Sigmoid colon (tissue), 7 donors: ENCODE measurements around the gene BACE1-AS. TPM values are rescaled to one million over a fixed set of nuclear protein-coding genes. Genes with fewer than 3 reads are reported as not detected.

ENCODE experiments used
- DNase-seq: peaks from one replicate; pipeline ENCODE4 v3.0.0-alpha.2; 2019
- H3K27ac ChIP-seq, 4 donors: fragments of 200-600 bp; sonication (generic); one replicate each; pipeline ENCODE4 v1.5.1; 2016 to 2019; ENCODE audit warnings: mild to moderate bottlenecking in 1 of 4
- H3K27me3 ChIP-seq, 3 donors: fragments of 200-600 bp; sonication (generic); one replicate each; pipeline ENCODE4 v1.5.1; 2019; ENCODE audit warnings: mild to moderate bottlenecking in 1 of 3
- H3K36me3 ChIP-seq, 4 donors: fragments of 200-600 bp; sonication (generic); one replicate each; pipeline ENCODE4 v1.5.1; 2016 to 2019
- H3K4me1 ChIP-seq, 4 donors: fragments of 200-600 bp; sonication (generic); one replicate each; pipeline ENCODE4 v1.5.1; 2017 to 2019
- H3K4me3 ChIP-seq, 4 donors: fragments of 200-600 bp; sonication (generic); one replicate each; pipeline ENCODE4 v1.5.1; 2017 to 2019; ENCODE audit warnings: mild to moderate bottlenecking in 2 of 4, moderate library complexity in 1 of 4
- H3K9me3 ChIP-seq, 4 donors: fragments of 200-600 bp in 3 of 4; sonication (generic) in 3 of 4; one replicate each; pipeline versions ENCODE4 v1.5.1 to v1.6.1; 2013 to 2019
- CTCF ChIP-seq, 4 experiments: fragments of 450-650 bp in 3 of 4; fragments of 200-600 bp in 1 of 4; IDR thresholded peaks; one replicate each; pipeline ENCODE4 v1.5.1; 2016 to 2019; ENCODE audit warnings: antibody characterized with exemption in 4 of 4, mild to moderate bottlenecking in 3 of 4, moderate library complexity in 2 of 4
- EP300 ChIP-seq, 4 donors: sonication (generic); formaldehyde crosslinking; IDR thresholded peaks; one replicate each; pipeline ENCODE4 v1.6.1; 2017; ENCODE audit warnings: antibody characterized with exemption in 4 of 4
- POLR2A ChIP-seq, 2 donors: fragments of 450-650 bp; IDR thresholded peaks; one replicate each; pipeline ENCODE4 v1.6.1; 2016; ENCODE audit warnings: antibody characterized with exemption in 2 of 2, mild to moderate bottlenecking in 2 of 2, moderate library complexity in 2 of 2
- POLR2AphosphoS5 ChIP-seq, 4 donors: sonication (generic); formaldehyde crosslinking; IDR thresholded peaks; one replicate each; pipeline ENCODE4 v1.6.1; 2017; ENCODE audit warnings: antibody characterized with exemption in 4 of 4
- WGBS, 2 donors: extraction: QIAGEN DNeasy Blood & Tissue Kit; methylation state at CpG; one replicate each; pipeline ENCODE4 v1.1.7; 2013; 5-methylcytosine and 5-hydroxymethylcytosine counted together
- intact Hi-C: fragments of 100-400 bp; cut with DNase I; formaldehyde crosslinking; loops from one replicate; pipeline ENCODE4 v1.15.1; 2023
- polyA plus RNA-seq, 3 donors: library from polyadenylated mRNA; stranded (reverse); fragments of 200-250 nt; gene quantifications; one replicate each; pipeline ENCODE4 v1.2.3, GENCODE V29; 2013
- total RNA-seq, 4 donors: library from RNA; depleted of rRNA; stranded (reverse); fragments of >200 nt; gene quantifications; one replicate each; pipeline ENCODE4 v1.1.0, GENCODE V29; 2016
- donor health status: healthy with polysubstance abuse.
- donor health status: Bipolar disorder and iron deficiency.
- donor health status: healthy.

BACE1-AS gene
- total and polyA plus RNA-seq, 7 donors: 0.69 to 11.6 (median 5.6) TPM

- Histone ChIP-seq H3K27ac (no peak overlapping the region), H3K27me3 (no peaks in the 10 kb centered on the region), H3K9me3 (no peaks in the 10 kb centered on the region), H3K4me3 (no peak overlapping the region), H3K36me3 (peaks cover 8 to 97% (median 38%) of the 10 kb centered on the region in 4 donors), H3K4me1 (no peaks in the 10 kb centered on the region)
- intact Hi-C loops: no loop called here
- WGBS, 2 donors: 43 to 72% methylated on average over 3 of the region's 3 CpGs
- TF ChIP-seq POLR2AphosphoS5 (IDR thresholded peaks at IDR 0.05) (no peak), EP300 (IDR thresholded peaks at IDR 0.05) (no peak), POLR2A (IDR thresholded peaks at IDR 0.05) (no peak), CTCF (IDR thresholded peaks at IDR 0.05) (no peak)
- DNase-seq: no peak
Measured at GRCh38 chr11:117287668-117288067, 3.5 kb upstream of the BACE1-AS start.

- Histone ChIP-seq H3K4me3 (no peak overlapping the region), H3K27ac (no peak overlapping the region), H3K9me3 (no peaks in the 10 kb centered on the region), H3K27me3 (no peaks in the 10 kb centered on the region), H3K36me3 (peaks cover 0 to 91% (median 23%) of the 10 kb centered on the region in 4 donors), H3K4me1 (no peaks in the 10 kb centered on the region)
- DNase-seq: no peak
- intact Hi-C loops: no loop called here
- TF ChIP-seq EP300 (IDR thresholded peaks at IDR 0.05) (no peak), POLR2A (IDR thresholded peaks at IDR 0.05) (no peak), CTCF (IDR thresholded peaks at IDR 0.05) (no peak), POLR2AphosphoS5 (IDR thresholded peaks at IDR 0.05) (no peak)
- 96% methylated on average over 1 of the region's 1 CpG for WGBS, 2 donors
Measured at GRCh38 chr11:117289795-117290194, 1.4 kb upstream of the BACE1-AS start.

GRCh38 chr11:117292616-117293015, 1.5 kb downstream of the BACE1-AS start:
- TF ChIP-seq POLR2A (IDR thresholded peaks at IDR 0.05) (no peak), EP300 (IDR thresholded peaks at IDR 0.05) (no peak), CTCF (IDR thresholded peaks at IDR 0.05) (no peak)
- Histone ChIP-seq H3K27ac (no peak overlapping the region), H3K4me1 (no peaks in the 10 kb centered on the region), H3K4me3 (no peak overlapping the region), H3K27me3 (no peaks in the 10 kb centered on the region), H3K9me3 (no peaks in the 10 kb centered on the region), H3K36me3 (peaks cover 0 to 79% (median 16%) of the 10 kb centered on the region in 4 donors)
- intact Hi-C loops: no loop called here
- DNase-seq: no peak
- 94 to 96% methylated on average over 2 of the region's 2 CpGs for WGBS, 2 donors

GRCh38 chr11:117295438-117296137, 4.4 kb downstream of the BACE1-AS start:
- no peak for DNase-seq
- TF ChIP-seq EP300 (IDR thresholded peaks at IDR 0.05) (no peak), POLR2A (IDR thresholded peaks at IDR 0.05) (no peak), CTCF (IDR thresholded peaks at IDR 0.05) (no peak), POLR2AphosphoS5 (IDR thresholded peaks at IDR 0.05) (no peak)
- peaks cover 0 to 49% (median 3%) of the 10 kb centered on the region in 4 donors for H3K36me3 ChIP-seq
- H3K9me3 ChIP-seq: no peaks in the 10 kb centered on the region
- no peak overlapping the region for H3K4me3 ChIP-seq
- intact Hi-C loops: no loop called here
- H3K4me1 ChIP-seq: peaks cover 0 to 12% (median 8%) of the 10 kb centered on the region in 4 donors
- no peak overlapping the region for H3K27ac ChIP-seq
- WGBS, 2 donors: 85 to 88% methylated on average over 9 of the region's 9 CpGs
- H3K27me3 ChIP-seq: no peaks in the 10 kb centered on the region
